Measurements from ENCODE around the gene PITPNM2.
A peak's percentile ranks its signal among the peaks of the same experiment; 100 is the strongest.

PITPNM2 gene

GRCh38 chr12:123118497-123118896 is 32.4 kb downstream of the PITPNM2 start:
- no peak overlapping the region for H3K27ac ChIP-seq (ENCODE audit: low read depth, low read length)
- H3K9ac ChIP-seq (ENCODE audit: low read depth, low read length): no peak overlapping the region
- H3K27me3 ChIP-seq (ENCODE audit: insufficient read depth, low read length): peaks cover 7% of the 10 kb centered on the region; the same call in 1 of the 2 replicates
- no peak overlapping the region for H3K4me3 ChIP-seq (ENCODE audit: low read length)
- H3K9me3 ChIP-seq (ENCODE audit: insufficient read depth, low read depth, low read length): no peaks in the 10 kb centered on the region
- no peaks in the 10 kb centered on the region for H3K36me3 ChIP-seq (ENCODE audit: insufficient read depth, low read length)
- WGBS: 89% methylated on average over 8 of the region's 8 CpGs
- no peaks in the 10 kb centered on the region for H3K4me1 ChIP-seq (ENCODE audit: insufficient read depth, low read length)

DNA sequence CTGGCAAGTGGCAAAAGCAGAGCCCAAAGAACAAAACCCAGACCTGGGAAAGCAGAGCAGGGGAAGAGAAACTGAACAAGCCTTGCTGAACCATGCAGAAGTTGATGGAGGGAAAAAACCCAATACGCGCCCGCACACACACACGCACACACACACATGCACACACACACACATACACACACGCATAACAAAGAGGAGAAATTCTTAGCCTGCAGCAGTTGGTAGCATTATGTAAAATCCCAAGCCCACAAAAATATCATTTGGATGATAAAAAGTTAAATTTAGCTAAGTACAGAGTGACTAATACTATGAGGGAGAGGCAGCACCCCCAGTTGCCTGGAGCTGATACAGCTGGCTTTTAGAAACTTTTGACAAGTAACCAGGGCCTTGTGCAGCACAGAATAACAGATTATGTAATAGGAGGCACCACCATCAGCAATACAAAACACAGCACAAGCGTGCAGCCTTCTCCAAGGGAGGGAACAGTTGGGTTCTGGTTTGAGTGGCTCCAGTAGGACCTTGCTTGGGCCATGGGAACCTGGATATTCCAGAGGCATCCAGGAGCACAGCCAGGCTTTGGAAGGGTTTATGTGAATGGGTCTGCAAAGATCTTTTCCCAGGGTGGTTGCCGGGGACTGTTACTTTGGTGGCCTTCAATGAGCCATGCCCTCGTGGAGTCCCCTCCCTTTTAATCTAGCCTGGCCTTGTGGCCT is 35.3 kb downstream of the PITPNM2 start:
- H3K9me3 ChIP-seq (ENCODE audit: insufficient read depth, low read depth, low read length): no peaks in the 10 kb centered on the region
- WGBS: 88% methylated on average over 3 of the region's 8 CpGs
- H3K9ac ChIP-seq (ENCODE audit: low read depth, low read length): no peak overlapping the region
- H3K4me1 ChIP-seq (ENCODE audit: insufficient read depth, low read length): peaks cover 10% of the 10 kb centered on the region; the same call in 1 of the 2 replicates
- H3K36me3 ChIP-seq (ENCODE audit: insufficient read depth, low read length): no peaks in the 10 kb centered on the region
- H3K4me3 ChIP-seq (ENCODE audit: low read length): no peak overlapping the region
- no peak overlapping the region for H3K27ac ChIP-seq (ENCODE audit: low read depth, low read length)
- peaks cover 7% of the 10 kb centered on the region; the same call in 1 of the 2 replicates for H3K27me3 ChIP-seq (ENCODE audit: insufficient read depth, low read length)

- Histone ChIP-seq H3K27ac (ENCODE audit: low read depth, low read length) (no peak overlapping the region), H3K27me3 (ENCODE audit: insufficient read depth, low read length) (peaks cover 7% of the 10 kb centered on the region; the same call in 1 of the 2 replicates), H3K4me3 (ENCODE audit: low read length) (no peak overlapping the region), H3K4me1 (ENCODE audit: insufficient read depth, low read length) (peaks cover 10% of the 10 kb centered on the region; the same call in 1 of the 2 replicates), H3K9me3 (ENCODE audit: insufficient read depth, low read depth, low read length) (no peaks in the 10 kb centered on the region), H3K9ac (ENCODE audit: low read depth, low read length) (no peak overlapping the region), H3K36me3 (ENCODE audit: insufficient read depth, low read length) (no peaks in the 10 kb centered on the region)
- 91% methylated on average over 13 of the region's 13 CpGs for WGBS
Observed at GRCh38 chr12:123114304-123115083, 36.4 kb downstream of the PITPNM2 start.

DNA sequence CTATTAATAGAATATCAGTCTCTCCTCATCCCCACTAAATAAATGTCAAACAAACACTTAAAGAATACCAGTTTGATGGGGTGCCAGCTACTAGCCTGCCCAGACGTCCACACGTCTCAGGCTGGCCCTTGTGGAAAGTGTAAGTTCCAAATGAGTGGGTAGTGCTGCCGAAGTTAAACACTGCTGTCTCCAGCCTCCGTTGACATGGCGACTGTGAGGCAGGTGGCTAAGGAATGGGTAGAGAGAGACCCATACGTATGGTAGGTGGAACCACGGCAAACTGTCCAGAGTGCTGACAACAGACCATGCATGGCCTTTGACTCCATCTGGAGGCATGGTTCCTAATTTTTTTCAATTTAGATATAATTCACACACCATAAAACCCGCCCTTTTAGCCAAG is 37.9 kb downstream of the PITPNM2 start:
- H3K9me3 ChIP-seq (ENCODE audit: insufficient read depth, low read depth, low read length): no peaks in the 10 kb centered on the region
- 88% methylated on average over 8 of the region's 8 CpGs for WGBS
- H3K4me1 ChIP-seq (ENCODE audit: insufficient read depth, low read length): peaks cover 10% of the 10 kb centered on the region; the same call in 1 of the 2 replicates
- no peaks in the 10 kb centered on the region for H3K36me3 ChIP-seq (ENCODE audit: insufficient read depth, low read length)
- no peak overlapping the region for H3K27ac ChIP-seq (ENCODE audit: low read depth, low read length)
- no peak overlapping the region for H3K9ac ChIP-seq (ENCODE audit: low read depth, low read length)
- H3K27me3 ChIP-seq (ENCODE audit: insufficient read depth, low read length): peaks cover 7% of the 10 kb centered on the region; the same call in 1 of the 2 replicates
- H3K4me3 ChIP-seq (ENCODE audit: low read length): no peak overlapping the region

- Histone ChIP-seq H3K9ac (ENCODE audit: low read depth, low read length) (no peak overlapping the region; the same call in 1 of the 2 replicates), H3K4me1 (ENCODE audit: insufficient read depth, low read length) (peaks cover 16% of the 10 kb centered on the region), H3K9me3 (ENCODE audit: insufficient read depth, low read depth, low read length) (no peaks in the 10 kb centered on the region), H3K4me3 (ENCODE audit: low read length) (no peak overlapping the region), H3K36me3 (ENCODE audit: insufficient read depth, low read length) (no peaks in the 10 kb centered on the region), H3K27ac (ENCODE audit: low read depth, low read length) (no peak overlapping the region), H3K27me3 (ENCODE audit: insufficient read depth, low read length) (no peaks in the 10 kb centered on the region)
- 87% methylated on average over 19 of the region's 19 CpGs for WGBS
Observed at GRCh38 chr12:123111498-123112165, 39.3 kb downstream of the PITPNM2 start.

- WGBS: 91% methylated on average over 3 of the region's 3 CpGs
- no peak overlapping the region for H3K9ac ChIP-seq (ENCODE audit: low read depth, low read length)
- peaks cover 28% of the 10 kb centered on the region for H3K4me1 ChIP-seq (ENCODE audit: insufficient read depth, low read length)
- no peaks in the 10 kb centered on the region for H3K9me3 ChIP-seq (ENCODE audit: insufficient read depth, low read depth, low read length)
- H3K4me3 ChIP-seq (ENCODE audit: low read length): no peak overlapping the region
- no peaks in the 10 kb centered on the region for H3K27me3 ChIP-seq (ENCODE audit: insufficient read depth, low read length)
- H3K36me3 ChIP-seq (ENCODE audit: insufficient read depth, low read length): no peaks in the 10 kb centered on the region
- no peak overlapping the region for H3K27ac ChIP-seq (ENCODE audit: low read depth, low read length)
Observed at GRCh38 chr12:123109319-123109772, 41.5 kb downstream of the PITPNM2 start.

- Histone ChIP-seq H3K4me1 (ENCODE audit: insufficient read depth, low read length) (peaks cover 28% of the 10 kb centered on the region), H3K4me3 (ENCODE audit: low read length) (no peak overlapping the region), H3K9me3 (ENCODE audit: insufficient read depth, low read depth, low read length) (no peaks in the 10 kb centered on the region), H3K9ac (ENCODE audit: low read depth, low read length) (no peak overlapping the region), H3K36me3 (ENCODE audit: insufficient read depth, low read length) (no peaks in the 10 kb centered on the region), H3K27ac (ENCODE audit: low read depth, low read length) (no peak overlapping the region), H3K27me3 (ENCODE audit: insufficient read depth, low read length) (no peaks in the 10 kb centered on the region)
- 93% methylated on average over 7 of the region's 7 CpGs for WGBS
Observed at GRCh38 chr12:123108682-123109066, 42.2 kb downstream of the PITPNM2 start.

GRCh38 chr12:123107926-123108681 is 42.8 kb downstream of the PITPNM2 start:
- Histone ChIP-seq H3K27ac (ENCODE audit: low read depth, low read length) (no peak overlapping the region), H3K9ac (ENCODE audit: low read depth, low read length) (no peak overlapping the region), H3K27me3 (ENCODE audit: insufficient read depth, low read length) (no peaks in the 10 kb centered on the region), H3K4me1 (ENCODE audit: insufficient read depth, low read length) (peaks cover 34% of the 10 kb centered on the region), H3K9me3 (ENCODE audit: insufficient read depth, low read depth, low read length) (no peaks in the 10 kb centered on the region), H3K4me3 (ENCODE audit: low read length) (no peak overlapping the region), H3K36me3 (ENCODE audit: insufficient read depth, low read length) (no peaks in the 10 kb centered on the region)
- WGBS: 95% methylated on average over 13 of the region's 13 CpGs

GRCh38 chr12:123106640-123107359 is 44.1 kb downstream of the PITPNM2 start:
- Histone ChIP-seq H3K9ac (ENCODE audit: low read depth, low read length) (no peak overlapping the region), H3K4me3 (ENCODE audit: low read length) (no peak overlapping the region), H3K27me3 (ENCODE audit: insufficient read depth, low read length) (no peaks in the 10 kb centered on the region)

DNA sequence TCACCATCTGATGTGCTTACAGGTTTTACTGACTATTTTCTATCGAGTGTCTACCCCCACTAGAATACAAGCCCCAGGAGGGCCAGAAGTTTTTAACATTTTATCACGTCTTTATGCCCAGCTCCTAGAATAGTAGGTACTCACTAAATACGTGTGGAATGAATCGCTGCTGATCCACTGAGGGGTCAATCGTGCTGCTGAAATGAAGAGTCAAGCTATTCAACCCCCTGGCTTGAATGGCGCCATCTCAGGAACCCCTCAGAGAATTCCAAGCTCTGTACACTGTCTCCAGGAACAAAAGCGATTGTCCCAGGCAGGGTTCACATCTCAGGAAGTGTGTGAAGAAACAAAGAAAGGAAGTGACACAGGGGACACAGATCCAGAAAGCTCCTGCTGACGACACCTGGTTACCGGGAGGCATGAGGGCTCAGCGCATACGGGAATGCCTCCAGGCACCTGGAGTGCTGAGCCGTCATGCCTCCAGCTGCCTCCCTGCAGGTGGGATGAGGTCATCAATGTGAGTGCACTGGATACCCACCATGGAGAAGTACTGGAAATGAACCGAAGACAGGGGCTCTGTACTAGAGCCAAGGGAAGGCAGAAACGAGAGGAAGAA is 45.6 kb downstream of the PITPNM2 start:
- 44% methylated on average over 14 of the region's 14 CpGs for WGBS
- no peaks in the 10 kb centered on the region for H3K36me3 ChIP-seq (ENCODE audit: insufficient read depth, low read length)
- H3K9me3 ChIP-seq (ENCODE audit: insufficient read depth, low read depth, low read length): no peaks in the 10 kb centered on the region
- no peak overlapping the region for H3K9ac ChIP-seq (ENCODE audit: low read depth, low read length)
- H3K4me1 ChIP-seq (ENCODE audit: insufficient read depth, low read length): peaks cover 42% of the 10 kb centered on the region
- H3K27me3 ChIP-seq (ENCODE audit: insufficient read depth, low read length): no peaks in the 10 kb centered on the region
- no peak overlapping the region for H3K4me3 ChIP-seq (ENCODE audit: low read length)
- H3K27ac ChIP-seq (ENCODE audit: low read depth, low read length): peak overlapping the region; percentile 7; the same call in 1 of the 2 replicates

More at GRCh38 chr12:123106640-123107359, 44.1 kb downstream of the PITPNM2 start:
- 67% methylated on average over 9 of the region's 9 CpGs for WGBS
- Histone ChIP-seq H3K9me3 (ENCODE audit: insufficient read depth, low read depth, low read length) (no peaks in the 10 kb centered on the region), H3K36me3 (ENCODE audit: insufficient read depth, low read length) (no peaks in the 10 kb centered on the region), H3K4me1 (ENCODE audit: insufficient read depth, low read length) (peaks cover 40% of the 10 kb centered on the region), H3K27ac (ENCODE audit: low read depth, low read length) (0 out of 2 replicates have a peak overlapping the region, but pooled peaks have one; percentile 17)
